Rectal smooth muscle tissue (tissue), 1 donor: ENCODE results near the gene AKIRIN1.
A peak's percentile ranks its signal among the peaks of the same experiment; 100 is the strongest.
"Not testable (repeated sequence)": the region's sequence is repeated elsewhere in the genome, so short reads cannot be mapped to it uniquely, and the experiment has no call there.

Source experiments
- H3K27ac ChIP-seq: one replicate; pipeline ENCODE4 v1.7.0; 2013; ENCODE audit warnings: low read depth, low read length, inconsistent platforms
- H3K27me3 ChIP-seq: one replicate; pipeline ENCODE4 v1.7.0; 2013; ENCODE audit warnings: low read length; ENCODE audit not compliant: control insufficient read depth, insufficient read depth
- H3K36me3 ChIP-seq: one replicate; pipeline ENCODE4 v1.7.0; 2013; ENCODE audit warnings: low read length; ENCODE audit not compliant: control insufficient read depth, insufficient read depth
- H3K4me1 ChIP-seq: one replicate; pipeline ENCODE4 v1.7.0; 2013; ENCODE audit warnings: low read length; ENCODE audit not compliant: control insufficient read depth, insufficient read depth
- H3K4me3 ChIP-seq: one replicate; pipeline ENCODE4 v1.7.0; 2013; ENCODE audit warnings: low read length
- H3K9ac ChIP-seq: one replicate; pipeline ENCODE4 v1.7.0; 2013; ENCODE audit warnings: low read length

Gene AKIRIN1

GRCh38 chr1:38990738-38991637 lies at the start of gene AKIRIN1:
AKIRIN1 (plus strand) TSS chr1:38991276; CDS start chr1:38991381, 105 bp downstream.
- Histone ChIP-seq H3K4me1 (peaks cover 2% of the 10 kb centered on the region), H3K27ac (peak within 1 kb of the TSS; percentile 94), H3K36me3 (no peaks in the 10 kb centered on the region), H3K4me3 (peak within 1 kb of the TSS; percentile 86), H3K27me3 (no peaks in the 10 kb centered on the region), H3K9ac (peak within 1 kb of the TSS; percentile 19)

GRCh38 chr1:38941527-38942019 lies 49.5 kb upstream of the AKIRIN1 start, which contains the start of gene RHBDL2:
RHBDL2 (minus strand) TSS chr1:38941830; CDS start chr1:38919212, 22,618 bp downstream.
- Histone ChIP-seq H3K36me3 (no peaks in the 10 kb centered on the region), H3K4me1 (no peaks in the 10 kb centered on the region), H3K27me3 (no peaks in the 10 kb centered on the region), H3K4me3 (peak within 1 kb of the TSS; percentile 67), H3K9ac (peak within 1 kb of the TSS; percentile 34), H3K27ac (no peak within 1 kb of the TSS)

GRCh38 chr1:38942664-38943428 lies 48.2 kb upstream of the AKIRIN1 start:
- Histone ChIP-seq H3K36me3 (no peaks in the 10 kb centered on the region), H3K9ac (no peak overlapping the region), H3K4me1 (no peaks in the 10 kb centered on the region), H3K27me3 (no peaks in the 10 kb centered on the region), H3K4me3 (no peak overlapping the region), H3K27ac (no peak overlapping the region)

GRCh38 chr1:38944547-38944946 lies 46.5 kb upstream of the AKIRIN1 start:
- H3K36me3 ChIP-seq = no peaks in the 10 kb centered on the region
- H3K9ac ChIP-seq = no peak overlapping the region
- H3K4me1 ChIP-seq = no peaks in the 10 kb centered on the region
- H3K4me3 ChIP-seq = no peak overlapping the region
- H3K27ac ChIP-seq = no peak overlapping the region
- no peaks in the 10 kb centered on the region for H3K27me3 ChIP-seq

- Histone ChIP-seq H3K36me3 (no peaks in the 10 kb centered on the region), H3K27me3 (no peaks in the 10 kb centered on the region), H3K27ac (no peak overlapping the region), H3K4me3 (no peak overlapping the region), H3K9ac (no peak overlapping the region), H3K4me1 (no peaks in the 10 kb centered on the region)
Measured at GRCh38 chr1:38950553-38950952, 40.5 kb upstream of the AKIRIN1 start.

- H3K9ac ChIP-seq = no peak overlapping the region
- H3K4me1 ChIP-seq = no peaks in the 10 kb centered on the region
- H3K27ac ChIP-seq = no peak overlapping the region
- no peaks in the 10 kb centered on the region for H3K27me3 ChIP-seq
- no peak overlapping the region for H3K4me3 ChIP-seq
- H3K36me3 ChIP-seq = no peaks in the 10 kb centered on the region
Measured at GRCh38 chr1:38953433-38953860, 37.6 kb upstream of the AKIRIN1 start.

- Histone ChIP-seq H3K9ac (no peak overlapping the region), H3K27ac (no peak overlapping the region), H3K27me3 (no peaks in the 10 kb centered on the region), H3K4me3 (no peak overlapping the region), H3K4me1 (no peaks in the 10 kb centered on the region), H3K36me3 (no peaks in the 10 kb centered on the region)
Measured at GRCh38 chr1:38958967-38959366, 32.1 kb upstream of the AKIRIN1 start.

GRCh38 chr1:38962113-38962512 lies 29.0 kb upstream of the AKIRIN1 start:
- H3K27ac ChIP-seq = no peak overlapping the region
- H3K27me3 ChIP-seq = no peaks in the 10 kb centered on the region
- no peak overlapping the region for H3K9ac ChIP-seq
- H3K4me3 ChIP-seq = no peak overlapping the region
- no peaks in the 10 kb centered on the region for H3K4me1 ChIP-seq
- H3K36me3 ChIP-seq = no peaks in the 10 kb centered on the region

GRCh38 chr1:38962560-38962959 lies 28.5 kb upstream of the AKIRIN1 start:
- H3K27ac ChIP-seq = no peak overlapping the region
- H3K36me3 ChIP-seq = no peaks in the 10 kb centered on the region
- no peak overlapping the region for H3K4me3 ChIP-seq

GRCh38 chr1:38964140-38964548 lies 26.9 kb upstream of the AKIRIN1 start:
- H3K36me3 ChIP-seq = no peaks in the 10 kb centered on the region
- H3K4me1 ChIP-seq = no peaks in the 10 kb centered on the region
- no peak overlapping the region for H3K4me3 ChIP-seq
- H3K9ac ChIP-seq = no peak overlapping the region
- H3K27me3 ChIP-seq = no peaks in the 10 kb centered on the region
- no peak overlapping the region for H3K27ac ChIP-seq

More at GRCh38 chr1:38962560-38962959, 28.5 kb upstream of the AKIRIN1 start:
- H3K9ac ChIP-seq = no peak overlapping the region
- no peaks in the 10 kb centered on the region for H3K27me3 ChIP-seq
- no peaks in the 10 kb centered on the region for H3K4me1 ChIP-seq

- H3K9ac ChIP-seq, H3K4me3 ChIP-seq, H3K27me3 ChIP-seq, H3K36me3 ChIP-seq, H3K27ac ChIP-seq, H3K4me1 ChIP-seq: not testable (repeated sequence)
Measured at GRCh38 chr1:38973145-38973544, 17.9 kb upstream of the AKIRIN1 start.

- Histone ChIP-seq H3K27me3 (no peaks in the 10 kb centered on the region), H3K36me3 (no peaks in the 10 kb centered on the region), H3K4me3 (no peak overlapping the region), H3K4me1 (no peaks in the 10 kb centered on the region), H3K27ac (no peak overlapping the region), H3K9ac (no peak overlapping the region)
Measured at GRCh38 chr1:38973659-38974437, 17.2 kb upstream of the AKIRIN1 start.
